Testis (tissue), 2 donors: ENCODE measurements around the gene ABITRAM.

Experiments used
- CTCF ChIP-seq, 3 experiments: fragments of 450-650 bp in 2 of 3; fragments of 200-600 bp in 1 of 3; sonication (generic) in 1 of 3; IDR thresholded peaks; one replicate each; pipeline ENCODE4 v1.5.1; 2016 to 2019; ENCODE audit warnings: antibody characterized with exemption in 3 of 3, mild to moderate bottlenecking in 2 of 3, moderate library complexity in 1 of 3
- POLR2A ChIP-seq: fragments of 450-650 bp; IDR thresholded peaks from one replicate; pipeline ENCODE4 v1.6.1; 2017; ENCODE audit warnings: antibody characterized with exemption, mild to moderate bottlenecking, moderate library complexity

GRCh38 chr9:108928386-108928785 is 5.8 kb upstream of the ABITRAM start:
- TF ChIP-seq CTCF (IDR thresholded peaks at IDR 0.05) (no peak), POLR2A (no peak)
